ENCODE data around the gene PSMD2.
"Not testable (repeated sequence)": the region's sequence is repeated elsewhere in the genome, so short reads cannot be mapped to it uniquely, and the experiment has no call there.

The PSMD2 gene

GRCh38 chr3:184298759-184299487 lies at the start of gene PSMD2:
TSS of gene PSMD2 (plus strand) at chr3:184299241. CDS start at chr3:184299267, 26 bp downstream.
- DNase-seq (ENCODE audit: low read depth): peak; percentile 98

DNA sequence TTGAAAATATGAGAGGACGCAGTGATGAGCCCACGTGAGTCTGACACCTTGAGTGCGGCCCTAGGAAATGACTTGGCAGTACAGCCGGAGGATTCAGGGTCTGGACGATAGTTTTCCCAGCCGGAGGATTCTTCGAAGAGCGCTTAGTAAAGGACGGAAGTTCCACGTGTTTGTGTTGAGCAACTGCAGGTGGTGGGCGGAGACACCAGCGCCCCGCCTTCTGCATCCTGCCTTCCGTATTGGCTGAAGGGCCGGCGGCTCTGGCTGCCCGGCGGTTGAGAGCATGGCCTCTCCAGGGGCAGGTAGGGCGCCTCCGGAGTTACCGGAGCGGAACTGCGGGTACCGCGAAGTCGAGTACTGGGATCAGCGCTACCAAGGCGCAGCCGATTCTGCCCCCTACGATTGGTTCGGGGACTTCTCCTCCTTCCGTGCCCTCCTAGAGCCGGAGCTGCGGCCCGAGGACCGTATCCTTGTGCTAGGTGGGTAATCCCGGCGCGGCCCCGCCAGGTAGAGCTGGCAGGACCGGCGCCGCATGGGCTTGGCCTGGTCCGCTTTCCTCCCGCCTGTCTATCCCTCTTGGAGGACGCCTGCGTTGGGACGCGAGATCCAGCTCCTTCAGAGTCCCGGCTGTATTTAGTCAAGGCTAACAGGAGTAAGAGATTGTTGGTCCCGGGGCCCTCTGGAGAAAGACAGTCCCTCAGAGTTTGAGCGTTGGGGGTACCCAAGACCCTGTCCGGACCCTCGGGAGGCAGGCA lies 49.5 kb upstream of the PSMD2 start, which contains the start of gene EEF1AKMT4:
EEF1AKMT4 (plus strand) TSS at position 261 of the 755 bp plus-strand sequence; CDS start at position 284, 23 bp downstream.
- DNase-seq (ENCODE audit: low read depth): peak; percentile 93

DNA sequence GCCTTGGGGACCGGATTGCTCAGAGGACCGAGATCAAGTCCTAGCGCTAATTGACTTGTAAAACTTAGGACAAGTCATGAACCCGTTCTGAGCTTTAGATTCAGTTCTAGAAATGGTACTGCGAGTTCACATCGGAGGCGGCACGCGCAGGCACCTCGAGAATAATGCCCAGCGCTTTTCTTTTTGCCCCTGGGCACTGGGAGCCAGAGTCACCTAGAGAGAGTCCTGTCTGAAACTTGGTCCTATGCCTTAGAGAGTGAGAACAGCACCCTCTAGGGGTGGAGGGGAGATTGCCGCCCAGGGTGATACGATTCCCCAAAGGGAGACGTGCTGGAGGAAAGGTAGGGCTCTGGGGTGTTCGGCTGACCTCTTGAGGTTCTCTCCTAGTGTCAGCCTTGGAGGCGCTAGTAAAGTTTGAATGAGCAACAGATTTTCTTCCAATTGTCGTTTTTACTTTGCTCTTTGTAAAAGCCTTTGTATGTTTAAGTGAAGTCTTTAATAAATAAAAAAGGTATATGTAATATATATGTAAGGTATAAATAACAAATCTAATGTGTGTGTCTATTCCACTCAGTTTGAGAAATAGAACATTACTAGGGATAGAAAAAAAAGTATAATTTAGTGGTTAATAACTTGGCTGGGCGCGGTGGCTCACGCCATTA lies 48.7 kb upstream of the PSMD2 start:
- peak; percentile 75 for DNase-seq (ENCODE audit: low read depth)

GRCh38 chr3:184255291-184256039 lies 43.6 kb upstream of the PSMD2 start:
- DNase-seq (ENCODE audit: low read depth): no peak

- no peak for DNase-seq (ENCODE audit: low read depth)
Measured at GRCh38 chr3:184257083-184257915, 41.7 kb upstream of the PSMD2 start.

GRCh38 chr3:184258926-184259325 lies 40.1 kb upstream of the PSMD2 start:
- DNase-seq (ENCODE audit: low read depth): no peak

GRCh38 chr3:184259396-184259877 lies 39.6 kb upstream of the PSMD2 start:
- no peak for DNase-seq (ENCODE audit: low read depth)

- no peak for DNase-seq (ENCODE audit: low read depth)
Measured at GRCh38 chr3:184259878-184260723, 38.9 kb upstream of the PSMD2 start.

DNA sequence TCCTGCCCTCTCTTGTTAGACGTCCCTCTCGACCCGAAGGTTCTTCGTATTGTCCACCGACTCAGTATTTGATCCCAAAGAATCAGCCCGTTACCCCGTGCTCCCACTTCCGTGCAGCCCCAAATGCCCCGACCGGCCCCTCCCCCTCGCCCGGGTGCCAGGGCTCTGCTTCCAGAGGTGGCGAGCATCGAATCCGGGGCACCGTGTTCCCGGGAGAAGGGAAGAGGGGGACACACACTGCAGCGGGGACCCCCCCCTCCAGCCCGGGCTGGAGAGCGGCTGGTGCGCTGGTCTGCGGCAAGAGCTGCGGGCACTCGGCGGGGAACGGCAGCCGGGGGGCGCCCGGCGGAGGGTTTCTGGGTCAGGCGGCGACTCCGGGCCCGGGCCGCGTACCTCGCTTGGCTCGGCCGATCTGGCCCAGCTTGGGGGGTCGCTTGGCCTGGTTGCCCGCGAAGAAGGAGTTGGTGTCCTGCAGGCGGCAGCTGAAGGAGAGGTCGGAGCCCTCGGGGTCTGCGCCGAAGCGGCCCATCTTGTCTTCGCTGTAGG lies 38.2 kb upstream of the PSMD2 start:
- no peak for DNase-seq (ENCODE audit: low read depth)

GRCh38 chr3:184261270-184261853 lies 37.7 kb upstream of the PSMD2 start, which contains the start of gene CAMK2N2:
TSS of gene CAMK2N2 (minus strand) at chr3:184261553. CDS start at chr3:184261285, 268 bp downstream.
- peak; percentile 33 for DNase-seq (ENCODE audit: low read depth)

DNA sequence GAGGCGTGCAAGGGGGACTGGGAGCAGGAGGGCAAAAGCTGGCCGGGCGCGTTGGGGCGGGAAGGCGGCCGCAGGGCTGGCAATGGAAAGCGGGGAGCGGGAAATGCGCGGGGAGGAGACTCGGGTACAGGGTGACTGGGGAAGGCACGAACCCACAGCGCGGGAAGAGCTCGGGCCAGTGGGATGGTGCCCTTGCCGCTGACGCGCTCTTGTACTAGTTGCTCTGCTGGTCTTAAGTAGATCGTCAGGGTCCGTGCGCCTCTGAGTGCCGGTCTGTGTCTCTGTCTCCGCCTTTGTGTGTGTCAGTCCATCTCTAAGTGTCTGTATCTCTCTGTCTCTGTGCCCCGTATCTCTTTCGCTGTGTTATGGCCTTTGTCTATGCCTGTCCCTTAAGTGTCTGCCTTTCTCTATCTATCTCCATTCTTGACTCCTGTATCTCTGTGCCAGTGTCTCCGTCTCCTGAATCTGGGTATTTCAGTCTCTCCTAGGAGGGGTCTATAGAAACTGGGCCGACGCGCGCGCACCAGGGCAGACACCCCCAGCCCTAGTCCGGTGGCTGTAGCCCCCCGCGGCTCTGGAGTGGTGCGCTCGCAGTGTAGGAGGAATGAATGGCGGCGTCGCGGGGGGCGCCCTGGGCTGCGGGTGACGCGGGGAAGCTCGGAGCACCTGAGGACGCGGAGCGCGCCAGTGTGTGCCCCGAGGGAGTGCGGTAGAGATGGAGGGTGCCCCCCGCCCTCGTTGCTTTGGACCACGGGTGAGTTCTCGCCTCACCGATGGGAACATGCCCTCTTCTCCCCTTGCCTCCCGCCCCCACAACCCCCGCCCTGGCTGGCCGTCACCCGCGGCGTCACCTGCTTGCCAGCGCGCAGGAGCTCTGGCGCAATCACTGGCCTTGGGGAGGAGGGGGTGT lies 36.9 kb upstream of the PSMD2 start:
- DNase-seq (ENCODE audit: low read depth): no peak

DNA sequence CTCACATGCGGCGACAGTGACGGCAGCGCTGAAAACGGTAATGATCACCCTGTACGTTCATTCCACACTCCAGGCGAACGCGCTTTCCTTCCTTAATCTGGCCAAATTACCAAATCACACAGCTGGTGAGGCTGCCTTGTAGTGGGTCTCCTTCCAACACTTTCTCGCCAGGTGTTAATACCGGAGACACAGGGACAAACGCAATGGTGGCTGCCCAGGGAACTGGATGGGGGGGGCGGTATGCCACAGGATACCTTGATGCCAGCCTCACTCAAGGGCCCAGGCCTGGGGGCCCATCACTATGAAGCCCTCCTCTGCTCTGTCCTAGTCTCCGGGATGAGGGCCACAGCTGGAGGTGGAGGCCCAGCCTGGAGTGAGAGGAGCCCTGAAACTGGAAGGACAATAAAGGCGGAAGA lies 36.3 kb upstream of the PSMD2 start:
- no peak for DNase-seq (ENCODE audit: low read depth)

DNA sequence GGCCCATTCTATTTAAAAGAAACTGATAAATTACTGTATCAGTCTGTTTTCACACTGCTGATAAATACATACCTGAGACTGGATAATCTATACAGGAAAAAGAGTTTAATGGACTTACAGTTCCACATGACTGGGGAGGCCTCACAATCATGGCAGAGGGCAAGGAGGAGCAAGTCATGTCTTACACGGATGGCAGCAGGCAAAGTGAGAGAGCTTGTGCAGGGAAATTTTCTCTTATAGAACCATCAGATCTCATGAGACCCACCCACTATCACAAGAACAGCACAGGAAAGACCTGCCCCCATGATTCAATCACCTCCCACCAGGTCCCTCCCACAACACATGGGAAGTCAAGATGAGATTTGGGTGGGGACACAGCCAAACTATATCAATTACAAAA lies 31.8 kb upstream of the PSMD2 start:
- DNase-seq (ENCODE audit: low read depth): not testable (repeated sequence)

DNA sequence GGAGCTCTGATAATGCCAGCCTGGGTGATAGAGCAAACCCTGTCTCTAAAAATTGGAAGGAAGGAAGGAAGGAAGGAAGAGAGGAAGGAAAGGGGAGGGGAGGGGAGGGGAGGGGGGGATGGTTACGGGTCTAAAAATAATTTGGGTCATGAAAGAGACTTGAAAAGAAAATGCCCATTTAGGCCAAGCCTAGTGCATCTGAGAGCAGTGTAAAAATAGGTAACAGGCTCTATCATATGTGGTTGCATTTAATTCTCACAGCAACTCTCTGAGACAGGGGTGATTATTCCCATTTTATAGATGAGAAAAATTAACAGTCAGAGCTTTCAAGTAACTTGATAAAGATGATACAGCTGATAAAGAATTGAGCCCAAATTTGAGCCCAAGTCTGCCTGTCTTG lies 26.8 kb upstream of the PSMD2 start:
- no peak for DNase-seq (ENCODE audit: low read depth)

GRCh38 chr3:184275381-184275701 lies 23.7 kb upstream of the PSMD2 start:
- DNase-seq (ENCODE audit: low read depth): no peak

DNA sequence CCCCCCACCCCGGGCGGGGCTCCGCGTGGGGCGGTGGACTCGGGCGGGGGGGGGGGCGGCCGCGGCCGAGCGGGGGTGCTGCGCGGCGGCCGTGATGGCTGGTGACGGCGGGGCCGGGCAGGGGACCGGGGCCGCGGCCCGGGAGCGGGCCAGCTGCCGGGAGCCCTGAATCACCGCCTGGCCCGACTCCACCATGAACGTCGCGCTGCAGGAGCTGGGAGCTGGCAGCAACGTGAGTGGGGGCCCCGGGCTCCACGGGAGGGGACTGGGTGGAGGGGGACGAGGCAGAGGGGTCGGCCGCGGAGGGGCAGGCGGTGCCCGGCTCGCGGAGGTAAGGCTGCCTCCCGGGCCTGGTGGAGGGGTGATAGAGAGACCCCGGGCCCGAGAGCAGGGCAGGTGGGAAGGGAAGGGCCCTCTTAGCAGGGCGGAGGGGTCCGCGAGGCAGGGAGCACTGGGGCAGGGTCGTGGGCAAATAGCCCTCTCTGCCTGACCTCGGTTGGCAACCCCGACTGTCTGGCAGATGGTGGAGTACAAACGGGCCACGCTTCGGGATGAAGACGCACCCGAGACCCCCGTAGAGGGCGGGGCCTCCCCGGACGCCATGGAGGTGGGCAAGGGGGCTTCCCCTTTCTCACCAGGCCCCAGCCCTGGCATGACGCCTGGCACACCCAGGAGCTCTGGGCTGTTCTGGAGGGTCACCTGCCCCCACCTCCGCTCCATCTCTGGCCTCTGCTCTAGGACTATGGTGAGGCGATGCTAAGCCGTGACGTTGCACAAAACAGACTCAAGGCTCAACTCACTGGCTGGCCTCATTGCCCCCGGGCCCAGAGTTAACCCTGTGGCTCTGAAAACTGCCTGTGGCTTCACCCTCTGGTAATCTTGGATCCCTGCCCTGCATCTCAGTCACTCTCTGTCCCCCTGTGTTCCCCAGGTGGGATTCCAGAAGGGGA lies 22.8 kb upstream of the PSMD2 start, which contains the start of gene ECE2:
ECE2 (plus strand) TSS at position 62 of the 950 bp plus-strand sequence; CDS start at position 194, 132 bp downstream.
- no peak for DNase-seq (ENCODE audit: low read depth)

GRCh38 chr3:184277366-184277765 lies 21.7 kb upstream of the PSMD2 start:
- DNase-seq (ENCODE audit: low read depth): no peak
